Left colon (tissue), 2 donors: ENCODE data around the gene EP400. TPM values are rescaled to one million over a fixed set of nuclear protein-coding genes. Genes with fewer than 3 reads are reported as not detected.
A peak's percentile ranks its signal among the peaks of the same experiment; 100 is the strongest.
"Not testable (repeated sequence)": the region's sequence is repeated elsewhere in the genome, so short reads cannot be mapped to it uniquely, and the experiment has no call there.

ENCODE experiments used
- ATAC-seq: fragments of 200-7000 bp; cut with Tn5 transposase; one replicate; pipeline ENCODE4 v1.9.1; 2020; ENCODE audit warnings: mild to moderate bottlenecking, moderate library complexity
- DNase-seq, 2 donors: peaks; one replicate each; pipeline ENCODE4 v3.0.0-alpha.2; 2020
- intact Hi-C, 2 donors: fragments of 100-400 bp; cut with DNase I in 1 of 2; cut with micrococcal nuclease in 1 of 2; formaldehyde crosslinking; loops; one replicate each; pipeline versions ENCODE4 v1.11.2 to v1.14.0; 2022; cut with DNase I, micrococcal nuclease
- total RNA-seq, 2 donors: library from RNA; stranded (reverse); fragmentation: NEBNext Ultra II Directional; extraction: Animal tissue kit (Norgen Biotek cat#: 25700); gene quantifications; one replicate each; pipeline ENCODE4 v1.2.1, GENCODE V29; 2021
- donor health status: DM: no; HTN: no; CAD: no.
- donor health status: DM: yes; HTN: yes; CAD: no.

The EP400 gene
- total RNA-seq, 2 donors from 2014 or later: 28.2 to 38.2 TPM

DNA sequence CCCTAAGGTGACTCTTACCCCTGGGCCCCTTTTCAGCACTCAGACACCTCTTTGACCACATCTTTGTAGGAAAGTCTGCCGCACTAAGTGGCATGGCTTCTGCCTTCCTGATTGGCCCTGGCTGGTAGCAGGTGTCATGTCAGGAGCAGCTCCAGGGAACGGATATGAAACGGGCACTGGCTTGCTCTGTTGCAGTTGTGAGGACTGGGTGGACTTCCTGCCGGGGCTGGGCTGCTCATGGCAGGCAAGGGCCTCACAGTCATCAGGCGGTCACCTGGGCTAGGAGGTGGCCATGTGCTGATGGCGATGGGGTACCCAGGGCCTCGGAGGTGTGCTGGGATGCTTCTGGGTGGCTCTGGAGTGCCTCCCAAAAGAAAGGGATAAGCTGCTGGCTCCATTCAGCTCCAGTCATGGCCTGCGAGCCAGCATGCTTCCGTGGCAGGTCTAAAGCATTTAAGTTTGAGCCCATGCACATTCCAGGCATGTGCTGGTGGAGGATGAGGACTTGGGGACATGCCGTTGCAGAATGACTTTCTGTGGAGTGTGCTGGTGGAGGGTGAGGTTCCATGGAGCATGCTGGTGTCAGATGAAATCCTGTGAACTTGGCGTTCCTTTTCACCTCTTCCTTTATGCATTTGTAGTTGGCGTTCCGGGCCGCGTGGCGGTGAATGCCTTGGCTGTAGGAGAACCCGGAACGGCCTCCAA lies 77.2 kb downstream of the EP400 start:
- intact Hi-C loops: no loop called here
- ATAC-seq (no peak), DNase-seq (no peak)

- ATAC-seq: no peak
- DNase-seq: no peak
- intact Hi-C loops: no loop called here
Measured at GRCh38 chr12:132027636-132028035, 77.9 kb downstream of the EP400 start.

- ATAC-seq: no peak
- DNase-seq: no peak
- intact Hi-C loops: no loop called here
Measured at GRCh38 chr12:132028111-132028510, 78.4 kb downstream of the EP400 start.

GRCh38 chr12:132029503-132030300 lies 80.0 kb downstream of the EP400 start:
- intact Hi-C loops: no loop called here
- DNase-seq (no peak), ATAC-seq (no peak)

GRCh38 chr12:132030367-132031038 lies 80.8 kb downstream of the EP400 start:
- DNase-seq (no peak), ATAC-seq (no peak)

GRCh38 chr12:132033627-132034026 lies 83.9 kb downstream of the EP400 start:
- no peak for ATAC-seq
- no peak for DNase-seq
- intact Hi-C loops: no loop called here

More at GRCh38 chr12:132030367-132031038, 80.8 kb downstream of the EP400 start:
- intact Hi-C loops: no loop called here

DNA sequence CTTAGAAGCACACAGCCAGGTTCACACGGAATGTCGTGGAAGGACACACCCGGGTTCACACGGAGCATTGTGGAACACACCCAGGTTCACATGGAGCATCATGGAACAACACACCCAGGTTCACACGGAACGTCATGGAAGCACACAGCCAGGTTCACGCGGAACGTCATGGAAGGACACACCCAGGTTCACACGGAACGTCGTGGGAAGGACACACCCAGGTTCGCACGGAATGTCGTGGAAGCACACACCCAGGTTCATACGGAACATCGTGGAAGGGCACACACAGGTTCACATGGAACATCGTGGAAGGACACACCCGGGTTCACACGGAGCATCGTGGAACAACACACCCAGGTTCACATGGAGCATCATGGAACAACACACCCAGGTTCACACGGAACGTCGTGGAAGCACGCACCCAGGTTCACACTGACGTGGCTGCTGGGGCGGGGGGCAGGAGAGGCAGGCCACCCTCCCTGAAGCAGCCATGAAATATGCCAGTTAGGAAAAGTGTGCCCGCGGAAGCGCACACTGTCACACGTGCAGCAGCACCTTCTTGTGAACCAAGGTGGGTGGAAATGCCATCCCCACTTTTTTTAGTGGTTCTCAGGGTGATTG lies 86.4 kb downstream of the EP400 start:
- DNase-seq (no peak), ATAC-seq (no peak)
- intact Hi-C loops: no loop called here

GRCh38 chr12:132040906-132041606 lies 91.3 kb downstream of the EP400 start:
- ATAC-seq (no peak), DNase-seq (no peak)
- intact Hi-C loops: no loop called here

DNA sequence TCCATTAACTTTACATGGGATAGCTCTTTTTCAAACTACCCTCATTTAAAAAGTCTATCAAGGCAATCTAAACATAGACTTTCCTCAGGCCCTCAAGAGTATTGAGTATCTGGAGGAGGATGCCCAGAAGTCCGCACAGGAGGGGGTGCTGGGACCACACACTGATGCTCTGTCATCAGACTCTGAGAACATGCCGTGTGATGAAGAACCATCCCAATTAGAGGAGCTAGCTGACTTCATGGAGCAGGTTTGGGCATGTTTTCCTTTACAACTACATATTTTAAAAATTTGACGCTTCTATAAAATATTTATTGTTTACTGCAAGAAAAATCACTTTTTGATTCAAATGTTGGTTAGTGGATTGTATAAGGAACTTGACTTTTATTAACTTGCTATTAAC lies 93.5 kb downstream of the EP400 start:
- intact Hi-C loops: no loop called here
- DNase-seq (no peak), ATAC-seq (no peak)

GRCh38 chr12:132043770-132044467 lies 94.2 kb downstream of the EP400 start:
- no peak for DNase-seq
- intact Hi-C loops: no loop called here
- ATAC-seq: no peak

- ATAC-seq (no peak), DNase-seq (no peak)
- intact Hi-C loops: no loop called here
Measured at GRCh38 chr12:132044661-132045412, 95.1 kb downstream of the EP400 start.

DNA sequence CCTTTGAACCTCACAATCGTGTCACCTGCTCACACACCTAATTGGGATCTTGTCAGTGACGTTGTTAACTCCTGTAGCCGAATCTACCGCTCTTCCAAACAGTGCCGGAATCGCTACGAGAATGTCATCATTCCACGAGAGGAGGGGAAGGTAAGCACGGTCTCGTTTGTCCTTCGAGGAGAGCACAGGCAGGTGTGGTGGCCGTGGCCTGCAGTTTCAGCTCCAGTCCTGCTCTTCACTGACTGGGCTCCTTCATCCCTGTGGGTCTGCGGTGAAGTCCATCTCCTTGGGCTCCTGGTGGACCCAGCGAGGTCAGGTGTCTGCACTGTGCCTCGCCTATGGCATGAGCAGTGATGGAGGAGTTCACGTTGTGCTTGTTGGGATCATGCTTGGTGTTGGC lies 96.0 kb downstream of the EP400 start:
- DNase-seq (no peak), ATAC-seq (no peak)
- intact Hi-C loops: no loop called here

DNA sequence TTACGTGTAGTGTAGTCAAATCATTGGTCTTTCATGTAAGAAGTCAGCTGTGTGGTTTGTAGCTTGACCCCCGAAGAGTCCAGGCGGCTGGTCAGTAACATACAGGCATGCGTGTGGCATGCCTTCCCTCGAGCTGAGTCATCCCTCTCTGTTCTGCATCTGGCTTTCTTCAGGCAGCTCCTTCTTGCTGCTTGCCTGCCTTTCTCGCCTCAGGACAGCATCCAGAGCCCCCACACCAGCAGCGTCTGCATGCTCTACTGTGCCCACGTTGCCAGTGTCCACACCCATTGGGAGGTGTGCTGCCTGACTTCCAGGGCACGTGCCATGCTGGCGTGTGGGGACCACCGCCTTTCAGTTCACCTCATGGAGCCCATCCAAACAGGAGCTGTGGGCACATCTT lies 96.8 kb downstream of the EP400 start:
- intact Hi-C loops: no loop called here
- peak in 1 of 2 donors; percentile 58 for DNase-seq
- no peak for ATAC-seq

DNA sequence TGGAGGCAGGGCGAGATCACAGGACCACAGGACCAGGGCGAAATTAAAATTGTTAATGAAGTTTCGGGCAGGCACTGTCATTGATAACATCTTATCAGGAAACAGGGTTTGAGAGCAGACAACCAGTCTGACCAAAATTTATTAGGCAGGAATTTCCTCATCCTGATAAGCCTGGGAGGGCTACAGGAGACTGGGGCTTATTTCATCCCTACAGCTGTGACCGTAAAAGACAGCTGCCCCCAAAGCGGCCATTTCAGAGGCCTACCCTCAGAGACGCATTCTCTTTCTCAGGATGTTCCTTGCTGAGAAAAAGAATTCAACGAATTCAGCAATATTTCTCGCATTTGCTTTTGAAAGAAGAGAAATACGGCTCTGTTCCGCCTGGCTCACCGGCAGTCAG lies 97.9 kb downstream of the EP400 start:
- intact Hi-C loops, ATAC-seq, DNase-seq: not testable (repeated sequence)

DNA sequence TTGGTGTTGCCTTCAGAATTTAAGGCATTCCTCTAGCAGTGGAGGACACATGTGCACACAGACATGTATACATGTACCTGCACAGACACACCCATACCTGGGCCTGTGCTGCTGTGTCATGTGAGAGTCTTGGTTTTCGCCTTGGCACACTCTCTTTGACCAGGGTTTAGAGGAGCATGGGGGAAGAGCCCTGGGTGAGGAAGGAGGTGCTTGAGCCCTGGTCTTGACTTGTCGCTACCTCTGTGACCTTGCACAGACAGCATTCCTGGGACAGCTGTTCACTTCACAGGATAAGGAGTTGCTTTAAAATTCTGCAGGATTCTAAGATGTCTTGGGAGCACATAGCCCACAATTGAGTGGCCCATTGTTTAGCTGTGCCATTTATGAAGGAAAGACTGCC lies 99.7 kb downstream of the EP400 start:
- ATAC-seq (no peak), DNase-seq (no peak)
- intact Hi-C loops: no loop called here

DNA sequence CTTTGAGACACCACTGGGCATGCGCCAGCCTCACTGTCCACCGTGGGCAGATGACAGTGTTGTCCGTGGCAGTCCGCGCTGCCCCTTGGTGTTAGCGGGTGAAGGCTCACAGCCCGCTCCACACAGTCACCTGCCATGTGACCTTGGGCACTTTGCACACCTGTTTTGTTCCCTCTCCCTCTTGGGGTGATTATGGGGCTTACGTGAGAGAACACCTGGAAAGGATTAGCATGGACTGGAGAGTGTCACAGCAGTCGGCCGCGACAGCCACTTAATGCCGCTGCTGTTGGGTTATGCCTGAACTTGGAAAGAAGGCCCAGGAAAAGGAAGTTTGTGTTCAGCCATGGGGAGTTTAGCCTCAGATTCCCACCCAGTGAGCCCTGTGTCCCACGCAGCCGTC lies 100.1 kb downstream of the EP400 start:
- ATAC-seq (no peak), DNase-seq (no peak)
- intact Hi-C loops: no loop called here

DNA sequence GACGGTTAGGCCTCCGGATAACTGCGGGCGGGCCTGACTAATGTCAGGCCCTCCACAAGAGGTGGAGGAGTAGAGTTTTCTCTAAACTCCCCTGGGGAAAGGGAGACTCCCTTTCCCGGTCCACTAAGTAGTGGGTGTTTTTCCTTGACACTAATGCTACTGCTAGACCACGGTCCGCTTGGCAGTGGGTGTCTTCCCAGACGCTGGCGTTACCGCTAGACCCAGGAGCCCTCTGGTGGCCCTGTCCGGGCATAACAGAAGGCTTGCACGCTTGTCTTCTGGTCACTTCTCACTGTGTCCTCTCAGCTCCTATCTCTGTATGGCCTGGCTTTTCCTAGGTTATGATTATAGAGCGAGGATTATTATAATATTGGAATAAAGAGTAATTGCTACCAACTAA lies 102.0 kb downstream of the EP400 start:
- intact Hi-C loops, ATAC-seq, DNase-seq: not testable (repeated sequence)
